H1 (cell line): ENCODE data around the gene UGT1A3. TPM values are rescaled to one million over a fixed set of nuclear protein-coding genes. Genes with fewer than 3 reads are reported as not detected.

Experiments used
- CTCF ChIA-PET: fragments of 300-600 bp; sonication (Branson Sonifier 250); formaldehyde crosslinking; loops from one replicate; lab custom pipeline; 2021; ENCODE audit not compliant: partially characterized antibody; lab: Charles Lee
- POLR2A ChIA-PET: fragments of 300-600 bp; sonication (Branson Sonifier 250); formaldehyde crosslinking; loops from one replicate; lab custom pipeline; 2021; ENCODE audit warnings: inconsistent platforms; ENCODE audit not compliant: partially characterized antibody; lab: Charles Lee
- DNase-seq, 2 experiments: peaks; one replicate each; pipeline versions ENCODE4 v3.0.0 to v3.0.0-alpha.2; 2010 to 2022; ENCODE audit warnings: low spot score in 2 of 2, low read depth in 1 of 2, mixed read lengths in 1 of 2
- FAIRE-seq: peaks from 2 replicates; lab custom pipeline; 2011; peaks lifted over from hg19 to GRCh38; lab: Jason Lieb, UNC
- H2AFZ ChIP-seq: 2 replicates; pipeline ENCODE4 v1.8.1; 2012; ENCODE audit warnings: low read length, inconsistent platforms
- H2AK5ac ChIP-seq: 2 replicates; pipeline ENCODE4 v1.6.1; 2013; ENCODE audit warnings: low read depth, low read length
- H2BK120ac ChIP-seq: replicated peaks from 2 replicates; pipeline ENCODE3; 2013; ENCODE audit warnings: low read depth, low read length, inconsistent platforms
- H2BK12ac ChIP-seq: 2 replicates; pipeline ENCODE4 v1.6.1; 2013; ENCODE audit warnings: low read depth, low read length
- H2BK15ac ChIP-seq: 2 replicates; pipeline ENCODE4 v1.6.1; 2013; ENCODE audit warnings: low read length
- H2BK20ac ChIP-seq: 2 replicates; pipeline ENCODE4 v1.6.1; 2013; ENCODE audit warnings: low read length
- H2BK5ac ChIP-seq: 2 replicates; pipeline ENCODE4 v1.6.1; 2013; ENCODE audit warnings: low read depth, low read length
- H3K14ac ChIP-seq: 2 replicates; pipeline ENCODE4 v1.6.1; 2013; ENCODE audit warnings: inconsistent platforms; ENCODE audit not compliant: insufficient read length
- H3K18ac ChIP-seq: 2 replicates; pipeline ENCODE4 v1.6.1; 2013; ENCODE audit warnings: low read length; ENCODE audit errors: extremely low read depth
- H3K23ac ChIP-seq: 2 replicates; pipeline ENCODE4 v1.6.1; 2013; ENCODE audit warnings: inconsistent platforms; ENCODE audit not compliant: insufficient read length
- H3K23me2 ChIP-seq: 2 replicates; pipeline ENCODE4 v1.6.1; 2013; ENCODE audit warnings: low read depth, low read length
- H3K27ac ChIP-seq: 2 replicates; pipeline ENCODE4 v1.6.1; 2011; ENCODE audit warnings: low read depth, low read length, inconsistent platforms
- H3K27me3 ChIP-seq, 4 experiments: replicated peaks in 1 of 4; 1 replicate in 1 of 4; 2 replicates in 3 of 4; pipeline versions ENCODE4 v1.6.1 to v1.8.1; 2011 to 2013; ENCODE audit warnings: low read length in 3 of 4, mild to moderate bottlenecking in 3 of 4, inconsistent platforms in 2 of 4, mixed read lengths in 2 of 4, moderate library complexity in 1 of 4; ENCODE audit not compliant: control insufficient read depth in 3 of 4, insufficient read depth in 3 of 4; ENCODE audit errors: extremely low read depth in 1 of 4
- H3K36me3 ChIP-seq, 4 experiments: 2 replicates each; pipeline versions ENCODE4 v1.6.1 to v1.8.1; 2011 to 2013; ENCODE audit warnings: mild to moderate bottlenecking in 4 of 4, low read length in 3 of 4, moderate library complexity in 2 of 4, control low read depth in 1 of 4, inconsistent platforms in 1 of 4; ENCODE audit not compliant: insufficient read depth in 4 of 4, control insufficient read depth in 2 of 4
- H3K4ac ChIP-seq: replicated peaks from 2 replicates; pipeline ENCODE3; 2013; ENCODE audit warnings: low read length, low read depth, mixed read lengths, inconsistent platforms; ENCODE audit not compliant: insufficient read length
- H3K4me1 ChIP-seq, 4 experiments: replicated peaks in 1 of 4; 1 replicate in 1 of 4; 2 replicates in 3 of 4; pipeline versions ENCODE4 v1.6.1 to v1.8.1; 2011 to 2013; ENCODE audit warnings: low read length in 3 of 4, inconsistent platforms in 2 of 4, mixed read lengths in 1 of 4; ENCODE audit not compliant: insufficient read depth in 4 of 4, control insufficient read depth in 3 of 4
- H3K4me2 ChIP-seq, 2 experiments: 2 replicates each; pipeline versions ENCODE4 v1.6.1 to v1.8.1; 2011 to 2013; ENCODE audit warnings: low read depth in 2 of 2, low read length in 2 of 2, control low read depth in 1 of 2, inconsistent platforms in 1 of 2, mild to moderate bottlenecking in 1 of 2; ENCODE audit not compliant: insufficient read depth in 1 of 2
- H3K4me3 ChIP-seq, 4 experiments: fragments of 200-600, 300-600 bp in 1 of 4; sonication (generic), shearing (Covaris generic), sonication (Bioruptor Twin) in 1 of 4; 2 replicates each; pipeline versions ENCODE4 v1.5.1 to v1.8.1; 2011 to 2016; ENCODE audit warnings: low read length in 4 of 4, low read depth in 3 of 4, control low read depth in 2 of 4, inconsistent platforms in 2 of 4, mild to moderate bottlenecking in 2 of 4, mixed read lengths in 1 of 4, moderate library complexity in 1 of 4; ENCODE audit not compliant: insufficient read depth in 2 of 4; ENCODE audit errors: extremely low read depth in 1 of 4
- H3K56ac ChIP-seq: replicated peaks from 2 replicates; pipeline ENCODE3; 2013; ENCODE audit warnings: low read depth, mild to moderate bottlenecking, mixed read lengths, low read length, inconsistent platforms; ENCODE audit not compliant: insufficient read length
- H3K79me1 ChIP-seq: 2 replicates; pipeline ENCODE4 v1.6.1; 2013; ENCODE audit warnings: low read depth, low read length, control low read depth
- H3K79me2 ChIP-seq, 2 experiments: 2 replicates each; pipeline versions ENCODE4 v1.6.1 to v1.8.1; 2012 to 2013; ENCODE audit warnings: low read length in 2 of 2, mild to moderate bottlenecking in 2 of 2, inconsistent platforms in 1 of 2; ENCODE audit not compliant: insufficient read depth in 2 of 2, control insufficient read depth in 1 of 2
- H3K9ac ChIP-seq, 4 experiments: replicated peaks in 1 of 4; 1 replicate in 1 of 4; 2 replicates in 3 of 4; pipeline versions ENCODE4 v1.6.1 to v1.8.1; 2011 to 2013; ENCODE audit warnings: low read depth in 3 of 4, low read length in 3 of 4, control low read depth in 2 of 4, mild to moderate bottlenecking in 2 of 4, moderate library complexity in 2 of 4, inconsistent platforms in 1 of 4; ENCODE audit errors: extremely low read depth in 1 of 4
- H3K9me3 ChIP-seq, 2 experiments: 2 replicates each; pipeline versions ENCODE4 v1.6.1 to v1.8.1; 2012 to 2013; ENCODE audit warnings: mild to moderate bottlenecking in 2 of 2, moderate library complexity in 2 of 2, control low read depth in 1 of 2, inconsistent platforms in 1 of 2, low read depth in 1 of 2, low read length in 1 of 2, mixed read lengths in 1 of 2; ENCODE audit not compliant: insufficient read depth in 2 of 2
- H4K20me1 ChIP-seq, 2 experiments: replicated peaks in 1 of 2; 2 replicates each; pipeline versions ENCODE3 to v1.8.1; 2011 to 2013; ENCODE audit warnings: inconsistent platforms in 2 of 2, low read length in 2 of 2, mild to moderate bottlenecking in 1 of 2; ENCODE audit not compliant: insufficient read depth in 2 of 2, control insufficient read depth in 1 of 2
- H4K5ac ChIP-seq: 2 replicates; pipeline ENCODE4 v1.6.1; 2013; ENCODE audit warnings: low read length, low read depth, mixed read lengths, inconsistent platforms; ENCODE audit not compliant: insufficient read length
- H4K8ac ChIP-seq: 2 replicates; pipeline ENCODE4 v1.8.0; 2013; ENCODE audit warnings: mild to moderate bottlenecking, moderate library complexity, low read length, inconsistent platforms; ENCODE audit not compliant: insufficient read depth; ENCODE audit errors: extremely low read depth
- H4K91ac ChIP-seq: replicated peaks from 2 replicates; pipeline ENCODE3; 2013; ENCODE audit warnings: low read length, mixed read lengths, inconsistent platforms; ENCODE audit not compliant: insufficient read length
- BRCA1 ChIP-seq: IDR thresholded peaks from 2 replicates; pipeline ENCODE4 v1.6.1; 2012; ENCODE audit warnings: low read depth, low read length, improper control_type of control experiment
- CHD2 ChIP-seq: IDR thresholded peaks from 2 replicates; pipeline ENCODE4 v1.6.1; 2012; ENCODE audit warnings: low read length, improper control_type of control experiment
- EZH2 ChIP-seq: fragments of 200-600 bp; sonication (generic); IDR thresholded peaks from 2 replicates; pipeline ENCODE4 v1.7.1; 2012; ENCODE audit warnings: low read depth, mild to moderate bottlenecking, moderate library complexity, low read length, inconsistent platforms; ENCODE audit not compliant: severe bottlenecking
- HDAC2 ChIP-seq, 2 experiments: fragments of 300-600 bp in 1 of 2; sonication (generic) in 1 of 2; IDR thresholded peaks; 2 replicates each; pipeline ENCODE4 v1.6.1; 2011 to 2012; ENCODE audit warnings: low read depth in 2 of 2, low read length in 2 of 2, mild to moderate bottlenecking in 2 of 2, moderate library complexity in 2 of 2, borderline replicate concordance in 1 of 2, inconsistent platforms in 1 of 2
- HDAC6 ChIP-seq: IDR thresholded peaks from one replicate; pipeline ENCODE4 v1.7.1; 2012; ENCODE audit warnings: low read depth, mild to moderate bottlenecking, inconsistent platforms, low read length, moderate library complexity
- JUN ChIP-seq: IDR thresholded peaks from 2 replicates; pipeline ENCODE4 v1.6.1; 2011; ENCODE audit warnings: low read depth, mild to moderate bottlenecking, improper control_type of control experiment, low read length
- JUND ChIP-seq: IDR thresholded peaks from 2 replicates; pipeline ENCODE4 v1.6.1; 2011; ENCODE audit warnings: mild to moderate bottlenecking, improper control_type of control experiment, low read length
- NRF1 ChIP-seq: IDR thresholded peaks from 2 replicates; pipeline ENCODE4 v1.6.1; 2011; ENCODE audit warnings: mild to moderate bottlenecking, low read depth, low read length, improper control_type of control experiment
- POU5F1 ChIP-seq: IDR thresholded peaks from 2 replicates; pipeline ENCODE4 v1.6.1; 2011; ENCODE audit warnings: low read depth, mild to moderate bottlenecking, low read length, moderate library complexity
- SIX5 ChIP-seq: IDR thresholded peaks from 2 replicates; pipeline ENCODE4 v1.6.1; 2011; ENCODE audit warnings: mild to moderate bottlenecking, low read depth, low read length
- SUZ12 ChIP-seq: fragments of 200-600 bp; sonication (generic); IDR thresholded peaks from 2 replicates; pipeline ENCODE4 v1.6.1; 2012; ENCODE audit warnings: mild to moderate bottlenecking, inconsistent platforms, low read length, moderate library complexity, mixed read lengths
- TAF1 ChIP-seq: IDR thresholded peaks from 2 replicates; pipeline ENCODE4 v1.6.1; 2011; ENCODE audit warnings: mild to moderate bottlenecking, low read depth, low read length
- TCF12 ChIP-seq: IDR thresholded peaks from 2 replicates; pipeline ENCODE4 v1.6.1; 2011; ENCODE audit warnings: low read depth, mild to moderate bottlenecking, low read length
- WGBS, 2 experiments: shearing (Covaris generic) in 1 of 2; methylation state at CpG; one replicate each; pipeline versions ENCODE4 v1.1.6 to v1.1.7; 2013 to 2015; ENCODE audit warnings: low lambda C conversion rate in 2 of 2, mixed read lengths in 2 of 2, inconsistent platforms in 1 of 2, low coverage in 1 of 2, missing lambda C conversion rate in 1 of 2; ENCODE audit not compliant: insufficient replicate concordance in 2 of 2, insufficient coverage in 1 of 2, insufficient read length in 1 of 2; ENCODE audit errors: extremely low coverage in 1 of 2, missing lambda C conversion rate in 1 of 2; 5-methylcytosine and 5-hydroxymethylcytosine counted together
- polyA plus RNA-seq, 7 experiments: library from polyadenylated mRNA; depleted of rRNA in 3 of 7; stranded (reverse) in 5 of 7; unstranded in 2 of 7; fragments of >200 nt in 5 of 7; fragments of 200-250 nt in 2 of 7; gene quantifications; 1 replicate in 5 of 7; 2 replicates in 1 of 7; 4 replicates in 1 of 7; pipeline versions ENCODE4 v1.2.1 to v1.2.3, GENCODE V29; 2011 to 2013; ENCODE audit warnings: missing spikeins in 2 of 7, mixed read lengths in 2 of 7
- total RNA-seq: library from RNA; stranded (reverse); fragmentation: NEBNext Ultra II Directional; extraction: Animal tissue kit (Norgen Biotek cat#: 25700); gene quantifications from 2 replicates; pipeline ENCODE4 v1.2.1, GENCODE V29; 2021

UGT1A3 gene
- total and polyA plus RNA-seq, 2 of the 8 experiments (the other 6 are each of a cell fraction or from before 2014, with no cell fraction given), result not detected

GRCh38 chr2:233699424-233700027 lies 29.3 kb upstream of the UGT1A3 start:
- CTCF ChIA-PET, result interaction anchor here (0.8 to 3.1 kb wide), 2 partner anchors 9 to 12 kb away, joined by 3 to 12 read pairs; partner anchors contain the start of gene UGT1A5
- no peak for TF ChIP-seq EZH2
- TF ChIP-seq TAF1, result no peak
- no peak for TF ChIP-seq SIX5
- TF ChIP-seq HDAC6, result no peak
- TF ChIP-seq JUND, result no peak
- no peak for TF ChIP-seq TCF12
- no peak for TF ChIP-seq HDAC2 (IDR thresholded peaks at IDR 0.05; ENCODE audit: borderline replicate concordance in 1 of 2, low read depth in 2 of 2, low read length in 2 of 2)
- no peak for TF ChIP-seq JUN
- TF ChIP-seq SUZ12, result no peak
- no peak for TF ChIP-seq POU5F1
- TF ChIP-seq BRCA1, result no peak
- no peak for TF ChIP-seq CHD2
- TF ChIP-seq NRF1, result no peak

More at GRCh38 chr2:233699424-233700027, 29.3 kb upstream of the UGT1A3 start:
- H2BK20ac ChIP-seq, result 0 out of 2 replicates have a peak overlapping the region, but pooled peaks have one; percentile 88
- H3K9ac ChIP-seq, result no peak overlapping the region
- no peaks in the 10 kb centered on the region for H3K23me2 ChIP-seq
- no peak for DNase-seq
- H3K23ac ChIP-seq, result no peak overlapping the region
- WGBS, 2 experiments, result 92% methylated on average over 8 of the region's 8 CpGs; no CpG with 5 or more reads in 1 of the 2 experiments
- H2BK5ac ChIP-seq, result 0 out of 2 replicates have a peak overlapping the region, but pooled peaks have one; percentile 17
- H3K27me3 ChIP-seq, result no peaks in the 10 kb centered on the region
- no peaks in the 10 kb centered on the region for H3K79me1 ChIP-seq
- POLR2A ChIA-PET, result no interaction called here
- H3K79me2 ChIP-seq, result no peaks in the 10 kb centered on the region
- no peak overlapping the region for H3K4ac ChIP-seq
- no peak overlapping the region for H2AK5ac ChIP-seq
- H4K91ac ChIP-seq, result no peak overlapping the region
- H2BK120ac ChIP-seq, result no peak overlapping the region
- H2AFZ ChIP-seq, result peak overlapping the region; percentile 40; the same call in 1 of the 2 replicates
- H4K5ac ChIP-seq, result peak overlapping the region; percentile 20
- H3K4me3 ChIP-seq, result no peak overlapping the region
- H3K36me3 ChIP-seq, result no peaks in the 10 kb centered on the region
- H3K9me3 ChIP-seq, result no peaks in the 10 kb centered on the region
- H4K20me1 ChIP-seq, result no peaks in the 10 kb centered on the region
- H3K4me1 ChIP-seq, result peaks cover 0 to 4% (median 0%) of the 10 kb centered on the region in 4 experiments; a peak in 1 of 7 replicates
- no peak overlapping the region for H2BK15ac ChIP-seq
- no peak overlapping the region for H3K4me2 ChIP-seq
- H3K14ac ChIP-seq, result no peak overlapping the region
- H3K56ac ChIP-seq, result no peak overlapping the region
- no peak overlapping the region for H4K8ac ChIP-seq
- H3K27ac ChIP-seq, result no peak overlapping the region
- H2BK12ac ChIP-seq, result no peak overlapping the region; the same call in 1 of the 2 replicates
- H3K18ac ChIP-seq, result peak overlapping the region; percentile 20; the same call in 1 of the 2 replicates
- no peak for FAIRE-seq
